SK-N-DZ (cell line): ENCODE measurements around the gene CNDP2.
"Not testable (repeated sequence)": the region's sequence is repeated elsewhere in the genome, so short reads cannot be mapped to it uniquely, and the experiment has no call there.

ENCODE experiments used
- DNase-seq: peaks from one replicate; pipeline ENCODE4 v3.0.0-alpha.2; 2015; ENCODE audit warnings: low spot score

CNDP2 gene

DNA sequence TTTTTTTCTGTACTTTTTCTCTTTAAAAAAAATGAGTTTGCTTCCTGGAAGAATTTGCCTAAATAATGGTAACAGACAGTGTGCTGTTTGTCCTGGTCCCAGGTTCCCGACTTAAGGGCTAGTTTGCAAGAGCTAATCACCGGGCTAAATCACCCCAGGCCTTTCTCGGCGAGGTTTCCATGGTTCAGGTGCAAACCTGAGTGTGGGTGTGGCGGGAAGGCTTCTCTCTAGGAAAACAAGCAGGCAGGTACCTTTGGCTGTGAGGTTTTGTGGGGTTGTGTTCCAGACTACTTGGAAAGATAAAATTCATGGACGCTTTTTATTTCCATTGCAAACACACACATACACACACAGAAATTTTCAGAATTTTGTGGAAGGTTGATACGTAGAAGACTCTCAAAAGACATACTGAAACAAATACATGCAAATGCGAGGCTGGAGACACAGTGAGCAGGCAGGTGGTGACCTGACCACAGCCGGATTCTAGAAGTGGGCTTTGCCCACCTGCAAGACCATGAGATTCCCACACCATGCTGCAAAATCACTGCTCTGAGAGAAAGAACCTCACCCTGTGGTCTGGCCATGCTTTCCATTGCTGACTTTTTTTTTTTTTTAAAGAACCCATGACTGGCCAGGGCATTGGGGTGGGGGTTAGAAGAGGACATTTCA lies 39.0 kb downstream of the CNDP2 start:
- no peak for DNase-seq

DNA sequence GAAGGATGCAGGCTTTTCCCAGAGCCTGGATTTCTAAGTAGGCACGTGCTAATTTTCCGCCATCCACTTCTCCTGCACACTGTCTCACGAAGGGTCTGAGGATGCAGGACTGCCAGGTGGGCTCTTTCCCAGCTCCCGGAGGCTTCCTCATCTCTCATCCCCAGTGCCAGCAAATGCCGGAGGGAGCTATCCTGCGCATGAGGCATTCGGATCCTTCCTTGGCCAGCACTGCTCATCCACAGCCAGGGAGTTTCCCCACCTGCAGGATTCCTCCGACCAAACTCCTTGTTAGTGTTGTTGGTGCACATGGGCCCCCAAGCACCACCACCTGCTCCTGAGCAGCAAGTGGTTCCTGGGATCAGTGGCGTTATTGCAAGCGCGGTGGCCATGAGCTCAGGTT lies 43.1 kb downstream of the CNDP2 start:
- no peak for DNase-seq

DNA sequence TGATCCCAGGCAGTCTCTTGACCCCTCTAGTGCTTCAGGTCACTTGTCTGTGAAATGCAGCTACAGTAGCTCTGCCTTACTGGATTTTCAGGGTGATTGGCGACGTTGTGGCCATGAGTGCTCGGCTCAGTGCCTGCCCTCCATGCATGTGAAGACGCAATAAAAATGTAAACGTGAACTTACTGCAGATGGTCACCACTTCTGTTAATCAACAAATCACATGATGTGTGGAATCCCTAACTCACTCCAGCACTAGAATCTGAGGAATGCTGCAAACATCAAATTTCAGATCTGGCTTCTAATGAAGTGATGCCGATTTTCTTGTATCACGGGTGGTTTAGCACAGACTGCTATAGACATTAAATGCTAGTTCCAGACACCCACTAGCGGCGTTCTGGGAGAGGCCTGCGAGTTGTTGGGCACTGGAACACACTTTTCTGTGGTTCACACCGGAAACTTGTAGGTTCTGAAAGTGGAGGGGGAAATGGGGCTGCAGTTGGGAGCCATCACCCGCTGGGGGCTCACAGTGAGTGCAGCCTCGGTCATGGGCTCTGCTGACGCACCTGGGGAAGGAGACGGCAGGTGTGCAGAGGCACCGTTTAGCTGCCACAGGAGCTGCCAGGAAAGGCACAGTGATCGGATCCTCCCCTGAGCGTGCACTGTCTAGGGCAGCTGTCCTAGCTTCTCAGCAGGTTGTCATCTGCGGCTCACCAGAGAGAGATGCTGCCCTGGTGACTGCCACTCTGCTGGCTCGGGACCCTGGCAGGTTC lies 44.7 kb downstream of the CNDP2 start:
- no peak for DNase-seq

DNA sequence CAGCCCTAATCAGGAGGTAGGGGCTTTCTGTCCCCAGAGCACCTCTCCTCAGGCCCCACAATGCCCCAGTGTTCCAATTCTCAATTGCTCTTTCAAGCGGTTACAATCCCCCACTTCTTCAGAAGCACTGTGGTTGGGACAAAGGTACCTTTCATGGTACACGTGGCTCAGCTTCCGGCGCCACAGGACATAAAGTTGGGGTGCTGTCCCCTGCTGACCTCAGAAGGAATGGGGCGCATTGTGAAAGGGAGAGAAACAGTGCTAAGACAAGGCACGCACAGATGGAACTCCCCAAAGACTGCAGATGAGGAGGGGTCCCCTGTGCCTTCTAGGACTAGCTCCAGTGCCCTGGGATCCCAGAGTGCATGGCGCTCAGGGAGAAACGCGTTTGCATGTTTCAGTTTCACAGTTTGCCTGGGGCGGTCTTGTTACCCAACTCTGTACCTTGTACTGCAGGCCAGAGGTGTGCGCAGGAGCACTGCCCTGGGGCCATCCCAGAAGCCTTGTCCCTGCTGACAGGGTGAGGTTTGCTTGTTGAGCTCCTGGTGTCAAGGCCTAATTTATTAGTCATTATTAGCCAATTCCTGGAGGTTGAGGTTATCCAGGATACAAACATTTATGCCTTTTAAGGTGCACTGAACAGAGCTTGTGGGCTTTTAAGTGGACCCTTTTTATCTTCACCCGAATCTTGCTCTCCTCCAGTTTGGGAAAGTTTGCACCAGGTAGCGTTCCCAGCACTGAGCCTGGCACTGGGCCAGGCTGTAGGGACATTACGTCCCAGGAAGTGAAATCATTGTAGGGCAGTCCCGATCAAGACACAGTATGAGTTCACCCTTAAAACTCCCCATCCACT lies 45.8 kb downstream of the CNDP2 start:
- DNase-seq = no peak

DNA sequence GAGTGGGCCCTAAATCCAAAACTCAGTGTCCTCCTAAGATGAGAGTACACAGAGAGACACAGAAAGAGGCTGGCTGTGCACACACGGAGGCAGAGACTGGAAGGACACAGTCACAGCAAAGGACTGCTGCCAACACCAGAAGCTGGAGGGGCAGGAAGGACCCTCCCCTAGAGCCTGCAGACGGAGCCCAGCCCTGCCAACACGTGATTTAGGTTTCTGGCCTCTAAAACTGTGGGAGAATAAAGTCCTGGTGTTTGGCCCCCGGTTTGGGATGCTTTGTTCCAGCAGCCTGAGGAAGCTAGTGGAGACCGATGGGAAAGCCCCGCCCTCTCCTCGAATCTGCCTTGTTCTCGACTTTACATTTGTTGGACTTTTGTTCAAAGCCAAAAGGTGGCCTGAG lies 48.7 kb downstream of the CNDP2 start:
- no peak for DNase-seq

DNA sequence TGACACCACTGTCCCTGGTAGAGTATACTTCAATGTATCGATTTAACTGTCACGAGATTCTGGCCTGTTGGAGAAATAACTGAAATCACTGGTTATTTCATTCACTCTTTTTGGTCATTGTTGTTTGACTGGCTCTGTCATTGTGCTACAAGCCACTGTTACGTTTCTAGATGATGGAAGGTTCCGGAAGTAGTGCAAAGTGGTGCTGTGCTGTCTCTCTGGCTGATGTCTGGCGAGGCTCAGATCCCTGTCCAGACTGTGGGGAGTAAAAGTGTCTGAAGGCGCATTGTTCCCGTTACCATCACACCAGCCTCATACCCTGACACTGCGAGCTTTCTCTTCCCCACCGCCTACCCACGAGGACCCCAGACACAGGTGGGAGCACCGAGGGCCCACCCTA lies 49.8 kb downstream of the CNDP2 start:
- no peak for DNase-seq

DNA sequence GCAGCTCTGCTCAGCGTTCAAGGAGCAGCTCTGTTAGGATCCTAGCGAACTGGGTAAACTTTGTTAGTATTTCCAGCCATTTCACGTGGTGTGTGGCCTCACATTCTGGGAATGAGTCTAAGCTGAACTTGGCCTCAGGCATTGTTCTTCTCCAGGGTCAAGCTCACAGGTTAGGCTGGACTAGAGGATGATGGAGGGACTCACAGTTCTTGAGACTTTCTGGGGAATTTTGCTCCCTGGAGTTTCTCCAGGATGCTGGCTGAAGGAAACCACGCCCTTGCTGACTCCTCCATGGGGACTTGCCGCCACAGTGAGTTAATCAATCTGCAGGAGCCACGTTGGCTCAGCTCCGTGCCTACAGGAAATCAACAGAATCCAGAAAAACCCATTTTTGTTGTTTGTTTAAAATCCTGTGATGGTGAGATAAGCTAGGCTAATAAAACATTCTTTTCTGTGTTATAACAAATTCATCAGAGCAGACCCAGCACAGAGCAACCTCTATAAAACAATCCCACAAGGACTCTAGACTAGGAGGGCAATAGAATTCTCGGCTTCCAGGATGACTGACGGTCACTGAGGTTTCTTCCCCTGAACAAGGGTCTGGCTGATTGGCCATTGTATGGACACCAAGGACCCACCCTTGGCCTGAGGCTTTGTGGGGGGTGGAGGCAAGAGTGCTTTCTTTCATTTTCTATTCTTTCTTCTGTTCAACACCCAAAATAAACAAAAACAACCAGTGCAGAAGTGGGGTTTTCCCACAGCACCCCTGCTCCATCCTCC lies 50.8 kb downstream of the CNDP2 start:
- no peak for DNase-seq

DNA sequence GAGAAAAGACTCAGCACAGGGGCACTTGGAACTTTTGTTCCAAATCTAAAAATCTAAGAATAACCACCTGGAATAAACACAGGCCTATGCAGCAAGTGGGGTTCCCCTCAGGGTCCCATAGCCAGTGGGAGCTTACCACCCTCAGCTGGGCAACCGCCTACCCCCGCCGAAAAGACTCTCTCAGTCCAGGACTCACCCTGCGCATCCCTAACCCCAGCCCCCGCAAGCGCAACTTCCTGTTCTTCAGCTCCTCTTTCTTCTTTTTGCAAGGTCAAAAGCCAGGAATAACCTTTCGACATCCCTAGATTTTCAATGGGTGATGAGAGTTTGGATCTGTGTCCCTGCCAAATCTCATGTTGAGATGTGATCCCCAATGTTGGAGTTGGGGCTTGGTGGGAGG lies 51.7 kb downstream of the CNDP2 start:
- no peak for DNase-seq

DNA sequence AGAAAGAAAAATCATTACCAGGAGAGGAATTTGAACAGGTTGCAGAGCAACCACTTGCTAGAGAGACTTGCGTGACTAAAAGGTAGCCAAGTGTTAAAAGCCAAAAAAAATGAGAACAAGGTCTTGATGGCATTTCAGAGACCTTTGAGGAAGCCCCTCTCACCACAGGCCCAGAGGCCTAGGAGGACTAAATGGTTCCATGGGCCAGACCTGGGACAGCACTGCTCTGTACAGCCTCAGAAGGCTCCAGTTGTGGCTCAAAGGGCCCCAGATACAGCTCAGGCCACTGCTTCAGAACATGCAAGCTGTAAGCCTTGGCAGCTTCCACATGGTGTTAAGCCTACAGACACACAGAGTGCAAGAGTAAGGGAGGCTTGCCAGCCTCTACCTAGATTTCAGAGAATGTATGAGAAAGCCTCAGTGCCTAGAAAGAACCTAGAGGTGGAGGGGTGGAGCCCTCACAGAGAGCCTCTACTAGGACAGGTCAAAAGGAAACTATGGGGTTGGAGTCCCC lies 53.5 kb downstream of the CNDP2 start:
- DNase-seq = no peak

DNA sequence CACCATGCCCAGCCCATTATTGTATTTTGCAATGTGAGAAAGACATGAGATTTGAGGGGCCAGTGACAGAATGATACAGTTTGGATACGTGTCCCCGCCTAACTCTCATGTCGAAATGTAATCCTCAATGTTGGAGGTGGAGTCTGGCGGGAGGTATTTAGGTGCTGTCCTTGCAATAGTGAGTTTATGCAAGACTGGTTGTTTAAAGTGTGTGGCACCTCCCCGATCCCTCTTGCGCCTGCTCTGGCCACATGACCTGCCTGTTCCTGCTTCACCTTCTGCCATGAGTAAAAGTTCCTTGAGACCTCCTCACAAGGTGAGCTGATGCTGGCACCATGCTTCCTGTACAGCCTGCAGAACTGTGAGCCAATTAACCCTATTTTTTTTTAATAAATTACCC lies 54.7 kb downstream of the CNDP2 start:
- no peak for DNase-seq

DNA sequence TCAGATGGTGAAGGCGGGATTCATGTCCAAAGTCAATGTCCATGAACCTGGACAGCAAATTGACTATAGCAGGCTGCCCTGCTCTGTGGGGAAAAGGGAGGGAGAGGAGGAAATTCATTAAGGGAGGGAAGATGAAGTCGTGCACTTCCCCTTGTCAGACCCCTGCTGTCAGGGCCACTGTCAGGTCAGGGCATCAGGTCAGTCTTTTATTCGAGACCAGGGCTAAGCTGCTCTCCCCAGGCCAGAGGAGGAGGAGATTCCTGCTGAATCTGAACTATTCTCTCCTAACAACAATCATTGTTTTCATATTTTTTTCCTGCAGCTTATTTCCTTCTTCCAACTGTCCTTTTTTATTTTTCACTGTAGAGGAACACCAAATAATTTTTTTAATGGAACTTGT lies 55.3 kb downstream of the CNDP2 start:
- no peak for DNase-seq

DNA sequence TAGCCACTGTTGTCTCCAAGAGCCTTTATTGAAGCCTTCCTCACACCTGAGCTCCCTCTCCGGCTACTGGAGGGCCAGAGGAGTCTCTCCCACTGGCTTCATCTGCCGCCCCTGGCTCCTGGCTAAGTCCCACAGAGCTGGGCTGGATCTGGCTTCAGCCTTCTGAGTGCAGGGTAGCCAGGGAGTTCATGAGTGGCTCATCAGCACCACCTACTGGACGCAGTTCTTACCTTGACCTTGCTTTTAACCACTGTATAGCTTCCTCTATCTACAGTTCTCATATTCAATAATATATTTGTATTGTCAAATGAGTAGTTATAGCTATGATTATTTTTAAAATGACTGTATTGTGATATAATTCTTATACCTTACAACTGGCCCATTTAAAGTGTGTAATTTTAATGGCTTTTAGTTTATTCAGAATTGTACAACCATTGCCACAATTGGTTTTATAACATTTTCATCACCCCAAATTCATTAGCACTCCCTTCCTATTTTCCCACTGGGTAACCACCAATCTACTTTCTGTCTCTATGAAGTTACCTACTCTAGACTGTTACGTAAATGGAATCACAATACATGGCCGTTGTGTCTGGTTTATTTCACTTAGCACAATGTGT lies 55.9 kb downstream of the CNDP2 start:
- DNase-seq = peak; percentile 84

DNA sequence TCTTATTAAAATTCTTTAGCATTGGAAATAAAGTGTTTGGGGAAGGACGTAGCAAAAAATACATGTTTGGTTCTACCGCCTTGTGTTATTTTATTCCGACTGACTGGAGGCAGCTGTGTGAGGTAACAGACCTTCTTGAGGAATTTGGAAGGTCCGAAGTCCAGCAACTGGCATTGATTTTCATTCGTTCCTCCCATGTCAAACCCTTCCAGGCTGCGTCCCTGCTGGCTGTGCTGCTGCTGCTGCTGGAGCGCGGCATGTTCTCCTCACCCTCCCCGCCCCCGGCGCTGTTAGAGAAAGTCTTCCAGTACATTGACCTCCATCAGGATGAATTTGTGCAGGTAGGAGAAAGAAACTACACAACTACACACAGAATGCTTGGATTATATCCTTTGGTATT lies 60.0 kb downstream of the CNDP2 start:
- no peak for DNase-seq

DNA sequence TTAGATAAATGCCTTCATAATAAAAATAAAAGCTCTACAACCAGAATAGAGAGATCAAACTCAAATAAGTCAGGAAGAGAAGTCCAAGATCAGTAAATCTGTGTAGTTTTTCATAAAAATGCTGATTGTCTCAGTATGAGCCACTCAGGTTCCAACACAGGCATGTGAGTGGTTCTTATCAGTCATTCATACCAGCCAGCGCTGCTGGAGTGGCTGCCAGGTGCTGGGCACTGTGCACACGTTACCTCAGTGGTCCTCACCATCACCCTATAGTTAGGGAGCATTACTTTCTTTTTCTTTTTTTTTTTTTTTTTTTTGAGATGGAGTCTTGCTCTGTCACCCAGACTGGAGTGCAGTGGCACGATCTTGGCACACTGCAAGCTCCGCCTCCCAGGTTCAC lies 61.9 kb downstream of the CNDP2 start:
- DNase-seq = no peak

DNA sequence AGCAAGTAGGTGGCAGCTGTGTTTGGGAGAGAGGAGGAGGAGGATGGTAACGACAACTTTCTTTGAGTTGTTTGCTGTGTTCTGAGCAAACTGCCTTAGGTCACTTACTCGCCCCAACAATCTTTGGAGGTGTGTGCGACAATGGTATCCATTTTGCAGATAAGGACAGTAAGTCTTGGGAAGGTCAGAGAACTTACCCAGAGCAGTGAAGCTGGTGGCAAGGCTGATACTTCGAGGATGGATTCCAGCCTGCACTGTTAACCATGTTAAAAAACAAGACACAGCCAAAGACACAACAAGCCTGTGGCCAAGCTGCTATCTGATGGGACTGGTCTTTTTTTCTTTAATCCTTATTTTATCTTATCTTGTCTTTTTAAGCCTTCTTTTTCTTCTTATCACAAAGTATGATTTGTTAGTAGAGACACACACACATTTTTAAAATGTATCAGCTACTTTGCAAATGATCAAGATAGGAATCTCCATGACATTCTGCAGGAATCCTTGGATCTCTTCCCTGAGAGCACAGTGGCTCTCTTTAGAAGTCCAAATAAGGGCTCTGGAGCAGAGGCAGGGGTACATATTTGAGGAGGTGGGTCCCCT lies 66.1 kb downstream of the CNDP2 start:
- no peak for DNase-seq

DNA sequence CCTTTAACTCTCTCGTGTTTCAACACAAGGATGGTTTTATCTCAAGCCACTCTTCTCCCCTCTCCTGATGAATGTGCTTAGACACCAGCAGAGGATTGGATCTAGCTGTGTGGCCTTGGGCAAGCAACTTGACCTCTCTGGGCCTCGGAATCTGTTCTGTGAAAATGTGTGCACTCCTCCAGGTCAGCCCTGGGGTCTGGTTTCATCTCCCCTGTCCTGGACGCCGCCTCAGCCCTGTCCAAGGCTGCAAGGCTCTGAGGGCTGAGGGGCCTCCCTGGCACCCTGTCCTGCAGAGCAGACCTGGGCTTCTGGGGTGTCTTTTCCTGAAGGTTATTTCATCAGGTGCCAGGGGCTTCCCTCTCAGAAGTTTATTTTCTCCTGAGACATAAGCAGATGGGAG lies 66.6 kb downstream of the CNDP2 start:
- no peak for DNase-seq

DNA sequence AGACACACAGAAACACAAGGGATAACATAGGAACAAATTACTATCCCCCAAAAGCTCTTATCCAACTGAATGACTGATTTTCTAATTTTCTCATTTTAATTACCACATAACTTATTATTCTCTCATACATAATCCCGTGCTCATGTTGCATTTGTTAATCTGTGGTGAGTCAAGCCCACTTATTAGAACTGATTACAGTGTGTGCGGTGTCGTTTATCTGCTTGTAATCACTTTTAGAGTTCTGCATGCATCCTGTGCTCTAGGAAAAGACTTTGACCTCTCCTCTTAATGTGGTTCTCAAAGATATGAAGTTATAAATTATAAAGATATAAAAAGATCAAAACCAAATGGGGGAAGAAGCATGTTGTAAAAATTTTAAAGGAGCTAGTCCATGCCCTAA lies 67.8 kb downstream of the CNDP2 start:
- DNase-seq = no peak

DNA sequence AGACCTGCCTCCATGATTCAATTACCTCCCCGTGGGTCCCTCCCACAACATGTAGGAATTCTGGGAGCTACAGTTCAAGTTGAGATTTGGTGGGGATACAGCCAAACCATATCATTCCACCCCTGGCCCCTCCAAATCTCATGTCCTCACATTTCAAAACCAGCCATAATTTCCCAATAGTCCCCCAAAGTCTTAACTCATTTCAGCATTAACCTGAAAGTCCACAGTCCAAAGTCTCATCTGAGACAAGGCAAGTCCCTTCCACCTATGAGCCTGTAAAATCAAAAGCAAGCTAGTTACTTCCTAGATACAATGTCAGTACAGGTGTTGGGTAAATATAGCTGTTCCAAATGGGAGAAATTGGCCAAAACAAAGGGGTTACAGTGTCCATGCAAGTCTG lies 69.0 kb downstream of the CNDP2 start:
- not testable (repeated sequence) for DNase-seq

DNA sequence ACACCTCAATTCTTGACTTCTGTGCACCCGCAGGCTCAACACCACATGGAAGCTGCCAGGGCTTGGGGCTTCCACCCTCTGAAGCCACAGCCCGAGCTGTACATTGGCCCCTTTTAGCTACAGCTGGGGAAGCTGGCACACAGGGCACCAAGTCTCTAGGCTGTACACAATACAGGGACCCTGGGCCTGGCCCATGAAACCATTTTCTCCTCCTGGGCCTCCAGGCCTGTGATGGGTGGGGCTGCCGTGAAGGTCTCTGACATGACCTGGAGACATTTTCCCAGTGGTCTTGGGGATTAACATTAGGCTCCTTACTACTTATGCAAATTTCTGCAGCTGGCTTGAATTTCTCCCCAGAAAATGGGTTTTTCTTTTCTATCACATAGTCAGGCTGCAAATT lies 69.8 kb downstream of the CNDP2 start:
- DNase-seq = not testable (repeated sequence)

DNA sequence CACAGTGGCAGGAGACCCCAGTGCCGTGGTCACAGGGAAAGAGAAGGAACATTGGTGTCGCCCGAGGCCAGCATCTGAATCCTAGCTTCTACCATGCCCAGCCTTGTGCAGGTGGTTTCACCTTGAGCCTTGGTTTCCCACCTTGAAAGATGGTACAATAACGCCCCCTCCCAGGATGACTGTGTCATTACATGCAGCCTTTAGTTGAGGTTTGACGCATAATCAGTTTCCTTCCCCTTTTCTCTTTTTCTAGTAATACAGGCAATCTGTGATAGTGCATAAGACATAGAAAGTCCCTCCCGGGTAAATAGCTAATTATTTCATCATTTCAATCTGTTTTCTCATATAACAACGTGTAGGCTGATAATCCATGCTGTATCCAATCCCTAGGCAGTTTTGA lies 71.7 kb downstream of the CNDP2 start:
- DNase-seq = no peak

DNA sequence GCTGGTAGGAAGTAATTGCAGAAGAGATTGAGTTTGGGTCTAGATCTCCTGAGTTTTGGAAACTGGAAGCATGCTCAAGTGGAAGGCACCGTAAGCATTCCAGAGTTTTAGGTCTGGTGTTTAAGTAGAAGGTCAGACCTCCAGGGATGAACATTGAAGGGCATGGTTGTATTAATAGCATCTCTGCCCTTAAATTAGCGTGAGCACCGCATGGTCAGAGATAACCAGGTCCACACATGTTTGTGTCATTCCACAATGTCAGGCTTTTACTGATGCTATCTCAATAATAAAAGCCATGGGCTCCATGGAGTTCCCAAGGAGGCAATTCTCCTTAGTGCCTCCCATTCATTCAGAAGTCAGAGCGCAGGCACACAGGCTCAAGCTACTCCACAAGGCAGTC lies 73.2 kb downstream of the CNDP2 start:
- no peak for DNase-seq
